Measurements from ENCODE around the gene ZNF669. TPM values are rescaled to one million over a fixed set of nuclear protein-coding genes. Genes with fewer than 3 reads are reported as not detected.

Gene ZNF669
- total RNA-seq, 4 donors from 2014 or later: 5.3 to 10.7 (median 7.1) TPM

DNA sequence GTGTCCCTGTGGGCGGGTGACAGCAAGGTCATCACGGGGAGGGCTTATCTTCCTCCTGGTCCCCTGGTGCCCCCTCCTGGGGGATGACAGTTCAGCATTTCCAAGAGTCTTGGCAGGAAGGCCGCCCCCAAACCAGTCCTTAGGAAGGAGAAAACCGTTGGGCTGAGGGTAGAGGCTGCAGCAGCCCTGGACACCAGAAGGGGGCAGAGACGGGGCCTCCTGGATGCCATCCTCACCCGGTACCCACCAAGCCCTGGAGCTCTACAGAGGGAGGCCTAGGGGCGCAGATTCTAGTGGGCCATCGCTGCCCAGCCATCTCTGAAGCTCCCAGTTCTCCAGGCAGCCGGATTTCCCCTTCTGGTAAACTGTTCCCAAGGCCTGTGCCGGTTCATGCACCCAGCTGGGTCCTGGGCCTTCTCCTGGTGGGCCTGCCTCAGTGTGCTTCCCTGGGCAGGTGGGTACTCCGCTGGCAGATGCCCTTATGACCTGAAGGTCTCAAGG lies 14.8 kb upstream of the ZNF669 start:
- Histone ChIP-seq H3K27me3 (no peaks in the 10 kb centered on the region), H3K4me3 (no peak overlapping the region), H3K4me1 (no peaks in the 10 kb centered on the region), H3K36me3 (no peaks in the 10 kb centered on the region), H3K9me3 (no peaks in the 10 kb centered on the region), H3K27ac (no peak overlapping the region)
- no peak for ATAC-seq
- TF ChIP-seq EP300 (IDR thresholded peaks at IDR 0.05): no peak
- TF ChIP-seq POLR2A (IDR thresholded peaks at IDR 0.05): no peak
- TF ChIP-seq POLR2AphosphoS5 (IDR thresholded peaks at IDR 0.05): no peak
- TF ChIP-seq, protein P1, sequence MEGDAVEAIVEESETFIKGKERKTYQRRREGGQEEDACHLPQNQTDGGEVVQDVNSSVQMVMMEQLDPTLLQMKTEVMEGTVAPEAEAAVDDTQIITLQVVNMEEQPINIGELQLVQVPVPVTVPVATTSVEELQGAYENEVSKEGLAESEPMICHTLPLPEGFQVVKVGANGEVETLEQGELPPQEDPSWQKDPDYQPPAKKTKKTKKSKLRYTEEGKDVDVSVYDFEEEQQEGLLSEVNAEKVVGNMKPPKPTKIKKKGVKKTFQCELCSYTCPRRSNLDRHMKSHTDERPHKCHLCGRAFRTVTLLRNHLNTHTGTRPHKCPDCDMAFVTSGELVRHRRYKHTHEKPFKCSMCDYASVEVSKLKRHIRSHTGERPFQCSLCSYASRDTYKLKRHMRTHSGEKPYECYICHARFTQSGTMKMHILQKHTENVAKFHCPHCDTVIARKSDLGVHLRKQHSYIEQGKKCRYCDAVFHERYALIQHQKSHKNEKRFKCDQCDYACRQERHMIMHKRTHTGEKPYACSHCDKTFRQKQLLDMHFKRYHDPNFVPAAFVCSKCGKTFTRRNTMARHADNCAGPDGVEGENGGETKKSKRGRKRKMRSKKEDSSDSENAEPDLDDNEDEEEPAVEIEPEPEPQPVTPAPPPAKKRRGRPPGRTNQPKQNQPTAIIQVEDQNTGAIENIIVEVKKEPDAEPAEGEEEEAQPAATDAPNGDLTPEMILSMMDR (IDR thresholded peaks at IDR 0.05): no peak
- no CpG with 5 or more reads among the region's 11 CpGs for WGBS, 2 donors (ENCODE audit: low coverage in 1 of 2)

DNA sequence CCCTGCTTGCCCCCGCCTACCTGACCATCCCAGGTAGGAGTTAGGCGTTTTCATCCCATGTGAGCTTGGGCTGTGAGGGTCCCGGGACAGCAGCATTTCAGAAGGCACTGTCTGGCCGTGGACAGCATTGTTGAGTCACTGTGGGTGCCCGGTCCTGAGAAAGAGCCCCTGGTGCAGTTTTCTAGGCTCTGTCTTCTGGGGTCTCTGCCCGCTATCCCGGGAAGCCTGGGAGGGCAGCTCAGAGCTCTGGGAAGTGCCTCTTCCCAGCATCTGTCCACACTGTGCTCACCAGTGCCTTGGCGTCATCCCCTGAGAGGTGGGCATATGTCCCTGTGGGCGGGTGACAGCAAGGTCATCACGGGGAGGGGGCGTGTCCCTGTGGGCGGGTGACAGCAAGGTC lies 11.4 kb upstream of the ZNF669 start:
- 90 to 91% methylated on average over 2 to 4 of the region's 12 CpGs for WGBS, 2 donors (ENCODE audit: low coverage in 1 of 2)
- Histone ChIP-seq H3K9me3 (no peaks in the 10 kb centered on the region), H3K27me3 (no peaks in the 10 kb centered on the region)

DNA sequence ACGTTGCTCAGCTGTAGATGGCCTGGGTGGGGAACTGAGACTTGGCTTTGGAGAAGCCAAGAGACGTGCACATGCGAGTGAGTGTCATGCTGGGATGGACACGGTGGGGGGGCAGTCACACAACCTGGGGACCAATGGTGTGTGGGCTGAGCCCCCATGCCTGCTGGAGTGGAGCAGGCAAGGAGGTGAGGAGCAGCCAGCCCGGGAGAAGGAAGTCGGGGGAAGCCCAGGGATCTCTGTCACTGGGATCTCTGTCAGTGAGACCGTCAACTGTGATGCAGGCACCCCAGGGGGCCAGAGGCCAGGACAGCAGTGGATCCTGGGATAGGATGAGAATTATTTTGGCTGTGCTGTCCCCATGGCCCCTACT lies 11.0 kb upstream of the ZNF669 start:
- Histone ChIP-seq H3K27me3 (no peaks in the 10 kb centered on the region), H3K36me3 (no peaks in the 10 kb centered on the region), H3K4me3 (no peak overlapping the region), H3K4me1 (peaks cover 0 to 19% (median 4%) of the 10 kb centered on the region in 3 donors), H3K9me3 (no peaks in the 10 kb centered on the region), H3K27ac (no peak overlapping the region)
- no peak for ATAC-seq
- 40 to 48% methylated on average over 1 to 5 of the region's 7 CpGs for WGBS, 2 donors (ENCODE audit: low coverage in 1 of 2)
- no peak for TF ChIP-seq POLR2A (IDR thresholded peaks at IDR 0.05)
- TF ChIP-seq POLR2AphosphoS5 (IDR thresholded peaks at IDR 0.05): no peak
- TF ChIP-seq, protein P1 (IDR thresholded peaks at IDR 0.05): no peak
- TF ChIP-seq EP300 (IDR thresholded peaks at IDR 0.05): no peak

More for the DNA sequence above, 11.4 kb upstream of the ZNF669 start:
- Histone ChIP-seq H3K4me3 (no peak overlapping the region), H3K36me3 (no peaks in the 10 kb centered on the region), H3K27ac (no peak overlapping the region), H3K4me1 (peaks cover 0 to 15% (median 4%) of the 10 kb centered on the region in 3 donors)
- TF ChIP-seq, protein P1 (IDR thresholded peaks at IDR 0.05): no peak
- ATAC-seq: no peak

DNA sequence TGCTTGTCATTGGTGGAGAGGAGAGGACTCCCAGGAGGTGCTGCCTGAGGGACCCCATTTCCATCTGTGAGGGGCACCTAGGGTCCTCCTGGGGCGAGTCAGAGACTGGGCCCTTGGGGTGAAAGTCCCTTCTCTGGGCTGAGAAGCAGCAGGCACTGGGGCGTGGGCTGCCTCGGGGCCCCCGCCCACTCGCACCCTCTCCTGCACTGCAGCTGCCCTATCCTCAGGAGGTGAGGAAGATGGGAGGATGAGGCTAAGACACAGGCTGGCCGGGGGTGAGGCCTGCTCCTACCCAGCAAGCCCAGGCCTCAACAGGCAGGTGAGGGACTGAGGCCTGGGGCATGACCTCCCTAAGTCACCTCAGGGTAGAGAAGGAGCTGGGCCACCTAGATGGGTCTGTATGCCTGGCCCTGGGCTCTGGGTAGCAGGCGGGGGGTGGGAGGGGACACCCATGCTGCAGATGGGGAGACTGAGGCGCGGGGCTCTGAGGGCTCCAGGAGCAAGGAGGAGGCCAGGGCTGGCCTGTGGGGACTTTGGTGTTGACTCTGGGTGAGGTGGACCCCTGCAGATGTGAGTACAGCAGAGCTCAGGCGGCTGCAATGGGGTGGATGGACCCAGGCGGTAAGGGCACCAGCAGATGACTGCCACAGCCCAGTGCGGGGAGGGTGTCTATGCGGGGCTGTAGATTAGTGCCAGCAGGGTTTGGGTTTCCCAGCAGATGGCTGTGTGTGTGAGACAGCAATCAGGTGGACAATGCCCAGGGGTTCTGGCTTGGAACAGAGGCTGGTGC lies 10.4 kb upstream of the ZNF669 start:
- TF ChIP-seq EP300 (IDR thresholded peaks at IDR 0.05) (no peak), POLR2AphosphoS5 (IDR thresholded peaks at IDR 0.05) (no peak), POLR2A (IDR thresholded peaks at IDR 0.05) (no peak)
- TF ChIP-seq, protein P1 (IDR thresholded peaks at IDR 0.05): no peak
- Histone ChIP-seq H3K27ac (no peak overlapping the region), H3K9me3 (no peaks in the 10 kb centered on the region), H3K36me3 (no peaks in the 10 kb centered on the region), H3K27me3 (no peaks in the 10 kb centered on the region), H3K4me1 (peaks cover 0 to 21% (median 4%) of the 10 kb centered on the region in 3 donors), H3K4me3 (no peak overlapping the region)
- WGBS, 2 donors (ENCODE audit: low coverage in 1 of 2): 94 to 100% methylated on average over 2 to 4 of the region's 13 CpGs
- no peak for ATAC-seq

DNA sequence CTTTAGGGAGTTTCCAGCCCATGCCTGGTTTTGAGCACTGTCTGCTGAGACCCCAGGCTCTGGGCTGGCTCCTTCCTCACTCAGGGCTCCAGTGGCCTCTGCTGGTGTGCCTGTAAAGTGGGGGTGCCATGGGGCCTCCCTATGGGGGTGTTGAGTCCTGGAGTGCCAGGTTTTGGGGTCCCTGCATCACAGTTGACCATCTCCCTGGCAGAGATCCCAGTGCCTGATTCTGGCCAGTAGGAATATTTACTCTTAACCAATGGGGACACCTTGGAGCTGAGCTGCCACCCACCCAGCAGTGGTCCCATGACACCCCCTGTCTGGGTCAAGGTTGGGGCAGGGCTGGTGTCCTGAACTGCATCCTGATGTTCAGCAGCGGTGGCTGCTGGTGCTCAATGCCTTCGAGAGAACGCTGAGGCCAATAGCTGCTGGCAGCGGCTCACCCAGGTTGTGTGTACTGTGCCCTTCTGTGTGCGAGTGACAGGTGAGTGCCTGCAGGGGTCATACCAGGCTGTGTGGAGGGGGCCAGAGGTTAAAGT lies 9.6 kb upstream of the ZNF669 start:
- no peak overlapping the region for H3K27ac ChIP-seq
- ATAC-seq: no peak
- H3K36me3 ChIP-seq: no peaks in the 10 kb centered on the region
- H3K27me3 ChIP-seq: no peaks in the 10 kb centered on the region
- H3K9me3 ChIP-seq: no peaks in the 10 kb centered on the region
- WGBS, 2 donors (ENCODE audit: low coverage in 1 of 2): no CpG with 5 or more reads among the region's 5 CpGs
- H3K4me1 ChIP-seq: peaks cover 0 to 21% (median 4%) of the 10 kb centered on the region in 3 donors
- TF ChIP-seq POLR2AphosphoS5 (IDR thresholded peaks at IDR 0.05) (no peak), EP300 (IDR thresholded peaks at IDR 0.05) (no peak), POLR2A (IDR thresholded peaks at IDR 0.05) (no peak)
- TF ChIP-seq, protein P1 (IDR thresholded peaks at IDR 0.05): no peak
- H3K4me3 ChIP-seq: no peak overlapping the region

Measured in gastroesophageal sphincter (tissue), 4 donors.